Fibroblast of mammary gland (primary cell): ENCODE measurements around the gene PIEZO2.

ENCODE experiments used
- DNase-seq: peaks from one replicate; pipeline ENCODE4 v3.0.0-alpha.2; 2010; ENCODE audit warnings: low read depth
- H3K4me3 ChIP-seq: 2 replicates; pipeline ENCODE4 v1.5.1; 2011; ENCODE audit warnings: low read depth, mild to moderate bottlenecking, low read length, moderate library complexity; ENCODE audit not compliant: control insufficient read depth
- TF ChIP-seq, protein P1 (sequence below): conservative IDR thresholded peaks from 2 replicates; pipeline ENCODE4 v1.5.1; 2011; ENCODE audit warnings: low read depth, low read length, inconsistent platforms; ENCODE audit not compliant: control insufficient read depth, insufficient read depth

The PIEZO2 gene

DNA sequence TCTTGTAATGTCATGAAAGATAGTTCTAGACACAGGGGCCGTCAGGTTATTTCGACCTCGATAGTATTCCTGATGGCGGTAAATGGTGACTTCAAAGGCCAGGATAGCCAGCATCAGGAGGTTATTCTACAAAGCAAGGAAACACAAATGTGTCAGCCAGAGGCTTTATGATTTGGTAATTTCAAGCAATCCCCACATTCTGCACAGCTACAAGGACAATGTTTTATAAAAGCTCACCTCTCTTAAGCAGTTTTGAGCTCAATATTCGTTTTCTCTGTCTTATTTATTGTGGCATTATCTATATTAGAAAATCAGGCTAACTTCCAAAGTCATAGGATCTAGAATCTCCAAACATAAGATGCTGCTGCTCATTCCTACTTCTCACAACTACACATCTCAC, 388.4 kb downstream of the PIEZO2 start:
- TF ChIP-seq, protein P1, sequence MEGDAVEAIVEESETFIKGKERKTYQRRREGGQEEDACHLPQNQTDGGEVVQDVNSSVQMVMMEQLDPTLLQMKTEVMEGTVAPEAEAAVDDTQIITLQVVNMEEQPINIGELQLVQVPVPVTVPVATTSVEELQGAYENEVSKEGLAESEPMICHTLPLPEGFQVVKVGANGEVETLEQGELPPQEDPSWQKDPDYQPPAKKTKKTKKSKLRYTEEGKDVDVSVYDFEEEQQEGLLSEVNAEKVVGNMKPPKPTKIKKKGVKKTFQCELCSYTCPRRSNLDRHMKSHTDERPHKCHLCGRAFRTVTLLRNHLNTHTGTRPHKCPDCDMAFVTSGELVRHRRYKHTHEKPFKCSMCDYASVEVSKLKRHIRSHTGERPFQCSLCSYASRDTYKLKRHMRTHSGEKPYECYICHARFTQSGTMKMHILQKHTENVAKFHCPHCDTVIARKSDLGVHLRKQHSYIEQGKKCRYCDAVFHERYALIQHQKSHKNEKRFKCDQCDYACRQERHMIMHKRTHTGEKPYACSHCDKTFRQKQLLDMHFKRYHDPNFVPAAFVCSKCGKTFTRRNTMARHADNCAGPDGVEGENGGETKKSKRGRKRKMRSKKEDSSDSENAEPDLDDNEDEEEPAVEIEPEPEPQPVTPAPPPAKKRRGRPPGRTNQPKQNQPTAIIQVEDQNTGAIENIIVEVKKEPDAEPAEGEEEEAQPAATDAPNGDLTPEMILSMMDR, result no peak
- no peak for DNase-seq
- H3K4me3 ChIP-seq, result no peak overlapping the region

DNA sequence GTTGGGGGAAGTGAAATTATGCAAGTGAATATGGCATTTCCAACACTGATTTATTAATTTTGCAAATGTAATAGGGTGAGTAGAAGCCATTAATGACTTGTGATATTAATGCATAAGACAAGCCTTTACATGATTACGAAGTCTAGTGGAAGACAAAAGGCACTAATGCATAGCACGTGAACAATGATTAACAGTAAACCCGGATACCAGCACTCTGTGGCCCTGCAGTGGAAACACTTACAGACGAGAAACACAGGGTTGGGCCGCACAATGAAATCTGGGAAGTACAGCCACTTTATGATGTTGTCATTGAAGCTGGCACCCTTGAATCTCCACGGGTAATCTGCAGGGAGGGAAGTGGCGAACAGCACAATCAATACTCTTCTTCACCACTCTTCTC, 390.1 kb downstream of the PIEZO2 start:
- no peak for DNase-seq
- H3K4me3 ChIP-seq, result no peak overlapping the region
- TF ChIP-seq, protein P1, result no peak

DNA sequence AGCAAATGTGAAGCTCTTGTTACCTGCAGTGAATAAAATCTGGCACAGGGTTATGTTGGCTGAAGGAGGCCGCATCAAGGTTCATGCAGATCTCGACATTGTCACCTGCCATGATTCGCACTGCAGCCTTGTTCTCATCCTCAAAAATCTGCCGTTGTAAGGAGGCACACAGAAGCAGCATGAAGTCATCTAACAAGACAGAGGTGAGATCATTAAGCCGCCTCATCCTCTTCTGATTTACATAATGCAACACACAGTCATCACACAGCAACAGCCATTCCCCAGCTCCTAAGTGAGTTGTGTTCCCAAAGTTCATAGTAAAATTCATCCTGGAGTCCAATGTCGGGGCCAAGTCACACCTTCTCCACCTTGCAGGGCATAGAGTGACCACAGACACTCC, 391.4 kb downstream of the PIEZO2 start:
- no peak for DNase-seq
- no peak overlapping the region for H3K4me3 ChIP-seq
- TF ChIP-seq, protein P1, result no peak

DNA sequence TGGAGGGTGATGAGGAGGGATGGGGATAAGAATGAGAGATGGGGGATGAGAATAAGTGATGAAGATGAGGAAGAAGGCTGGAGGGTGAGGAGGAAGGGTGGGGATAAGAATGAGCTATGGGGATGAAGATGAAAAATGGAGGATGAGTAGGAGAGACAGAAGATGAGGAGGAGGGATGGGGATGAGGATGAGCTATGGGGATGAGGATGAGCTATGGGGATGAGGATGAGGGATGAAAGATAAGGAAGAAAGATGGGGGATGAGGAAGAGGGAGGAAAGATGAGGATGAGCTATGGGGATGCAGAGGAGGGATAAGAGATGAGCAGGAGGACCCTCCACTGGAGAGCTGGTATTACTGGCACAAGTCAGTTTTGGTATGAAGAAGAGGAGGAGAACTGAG, 392.0 kb downstream of the PIEZO2 start:
- no peak overlapping the region for H3K4me3 ChIP-seq
- no peak for DNase-seq
- TF ChIP-seq, protein P1, result no peak

DNA sequence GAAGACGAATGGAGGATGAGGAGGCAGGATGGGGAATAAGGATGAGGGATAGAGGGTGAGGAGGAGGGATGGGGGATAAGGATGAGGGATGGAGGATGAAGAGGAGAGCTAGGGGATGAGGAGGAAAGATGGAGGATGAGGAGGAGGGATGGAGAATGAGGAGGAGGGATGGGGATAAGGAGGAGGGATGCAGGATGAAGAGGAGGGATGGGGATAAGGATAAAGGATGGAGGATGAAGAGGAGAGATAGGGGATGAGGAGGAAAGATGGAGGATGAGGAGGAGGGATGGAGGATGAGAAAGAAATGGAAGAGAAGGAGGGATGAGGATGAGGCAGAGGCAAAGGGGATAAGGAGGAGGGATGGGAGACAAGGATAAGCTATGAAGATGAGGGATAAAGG, 393.5 kb downstream of the PIEZO2 start:
- DNase-seq, result no peak
- TF ChIP-seq, protein P1, result no peak

DNA sequence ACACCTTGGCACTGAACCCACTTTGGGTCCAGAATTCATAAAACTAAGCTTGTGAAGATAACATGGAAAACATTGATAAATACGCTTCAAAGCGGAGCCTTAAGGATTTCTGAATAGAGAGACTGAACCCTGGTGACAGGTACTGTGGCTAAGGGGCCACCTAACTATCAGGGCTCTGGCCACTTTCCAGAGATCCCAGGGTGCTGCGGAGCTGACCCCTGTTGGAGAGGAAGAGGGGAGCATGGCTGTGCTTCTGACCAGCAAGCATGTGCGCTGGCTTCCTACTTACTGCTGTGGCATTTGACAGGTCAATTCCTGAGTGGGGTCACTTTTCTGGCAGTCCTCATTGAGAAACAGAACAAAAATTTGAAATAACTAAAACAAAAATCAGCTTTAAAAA, 395.2 kb downstream of the PIEZO2 start:
- no peak overlapping the region for H3K4me3 ChIP-seq
- DNase-seq, result no peak
- TF ChIP-seq, protein P1, result no peak

More for the DNA sequence above, 393.5 kb downstream of the PIEZO2 start:
- no peak overlapping the region for H3K4me3 ChIP-seq

DNA sequence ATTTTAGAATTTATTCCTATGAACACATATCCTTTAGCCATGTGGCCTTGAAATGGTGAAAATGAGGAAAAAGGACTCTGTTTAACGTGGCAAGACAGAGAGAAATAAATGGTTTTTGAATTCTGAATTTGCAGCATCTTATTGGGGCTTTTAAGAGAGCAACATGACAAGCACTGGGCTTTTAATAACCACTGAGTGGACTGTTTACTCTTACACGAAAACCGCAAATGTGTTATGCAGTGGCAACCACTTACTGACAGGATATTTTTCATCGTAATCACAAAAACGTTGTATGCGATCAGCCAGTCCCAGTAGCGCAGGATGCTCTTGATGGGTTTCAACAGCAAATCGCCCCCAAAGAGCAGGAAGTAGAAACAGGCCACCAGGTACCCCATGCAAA, 397.0 kb downstream of the PIEZO2 start:
- DNase-seq, result no peak
- no peak overlapping the region for H3K4me3 ChIP-seq
- TF ChIP-seq, protein P1, result no peak
